ENCODE data around the gene ZFAND5. TPM values are rescaled to one million over a fixed set of nuclear protein-coding genes. Genes with fewer than 3 reads are reported as not detected.

Gene ZFAND5
- total and polyA plus RNA-seq, 2 experiments from 2014 or later, result 138 to 216 TPM

DNA sequence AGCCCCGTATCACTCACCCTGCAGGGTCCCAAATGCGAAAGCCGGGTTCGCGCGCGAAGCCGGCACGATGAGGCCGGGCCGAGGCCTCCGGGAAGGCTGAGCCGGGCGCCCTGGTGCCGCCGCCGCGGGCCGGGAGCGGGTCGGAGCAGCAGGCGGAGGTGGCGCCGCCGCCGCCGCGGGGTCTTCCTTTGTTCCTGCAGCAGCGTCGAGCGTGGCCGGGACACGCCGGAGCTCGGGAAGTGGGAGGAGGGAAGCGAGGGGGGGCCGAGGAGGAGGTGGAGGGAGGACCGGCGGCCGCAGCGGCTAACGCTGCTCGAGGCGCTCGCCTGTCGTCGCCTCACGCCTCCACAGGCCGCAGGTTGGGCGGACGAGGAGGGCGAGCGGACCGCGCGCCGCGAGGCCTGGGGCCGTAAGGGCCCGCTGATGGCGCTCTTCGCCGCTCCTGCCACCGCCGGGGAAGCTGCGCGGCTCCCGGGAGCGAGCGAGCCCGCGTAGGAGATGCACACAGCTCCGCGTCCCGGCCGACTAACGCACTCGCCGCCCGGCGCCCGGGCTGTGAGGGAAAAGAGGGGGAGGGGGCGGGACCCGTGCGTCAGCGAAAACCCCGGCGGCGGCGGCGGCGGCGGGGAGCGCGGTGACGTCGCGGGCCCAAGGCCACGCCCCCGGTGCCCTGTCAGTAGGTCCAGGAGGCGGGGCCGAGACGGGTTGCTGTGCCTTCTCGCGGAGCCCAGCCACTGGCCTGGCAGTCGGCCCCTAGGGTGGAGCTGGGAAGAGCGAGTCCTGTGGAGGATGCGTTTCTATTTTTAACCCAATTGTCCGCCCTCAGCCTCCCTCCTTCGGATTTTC lies at the start of gene ZFAND5 (continued):
- TF ChIP-seq REST (IDR thresholded peaks at IDR 0.05; ENCODE audit: unreplicated experiment) (no peak), EZH2phosphoT487 (IDR thresholded peaks at IDR 0.05; ENCODE audit: unreplicated experiment) (no peak)

- Histone ChIP-seq H3K4me3 (no peak overlapping the region), H3K79me2 (replicated peaks; ENCODE audit: insufficient read depth) (no peaks in the 10 kb centered on the region), H3F3A (replicated peaks; ENCODE audit: low read depth) (no peaks in the 10 kb centered on the region), H3K4me2 (no peak overlapping the region), H4K20me1 (replicated peaks; ENCODE audit: insufficient read depth) (no peaks in the 10 kb centered on the region), H3K9me2 (ENCODE audit: insufficient read depth) (no peaks in the 10 kb centered on the region), H3K36me3 (ENCODE audit: insufficient read depth) (no peaks in the 10 kb centered on the region), H3K4me1 (ENCODE audit: insufficient read depth) (no peaks in the 10 kb centered on the region), H3K27me3 (ENCODE audit: insufficient read depth) (no peaks in the 10 kb centered on the region), H3K27ac (ENCODE audit: low read depth) (no peak overlapping the region), H2AFZ (peak overlapping the region; percentile 43; the same call in 1 of the 2 replicates)
- Mint-ChIP-seq H3K4me3 (no peak overlapping the region), H3K9me3 (no peaks in the 10 kb centered on the region), H3K27me3 (ENCODE audit: insufficient read depth, low read depth, poor library complexity) (no peaks in the 10 kb centered on the region), H3K27ac (no peak overlapping the region), H3K36me3 (ENCODE audit: low read depth) (no peaks in the 10 kb centered on the region; the same call in 2 of the 3 replicates), H3K4me1 (no peaks in the 10 kb centered on the region)
- no peak for ATAC-seq
- no peak for DNase-seq (ENCODE audit: low spot score)
- no peak for TF ChIP-seq ETS1 (IDR thresholded peaks at IDR 0.05)
- TF ChIP-seq STAT1 (IDR thresholded peaks at IDR 0.05; ENCODE audit: unreplicated experiment), result no peak
- TF ChIP-seq CREB1 (CRISPR knock-in tag; IDR thresholded peaks at IDR 0.05; ENCODE audit: low read depth), result no peak
- TF ChIP-seq ZNF331 (CRISPR knock-in tag; IDR thresholded peaks at IDR 0.05; ENCODE audit: low read depth), result no peak
- TF ChIP-seq ZNF114 (CRISPR knock-in tag; IDR thresholded peaks at IDR 0.05), result no peak
- no peak for TF ChIP-seq REST (IDR thresholded peaks at IDR 0.05; ENCODE audit: unreplicated experiment)
- no peak for TF ChIP-seq EZH2 (IDR thresholded peaks at IDR 0.05; ENCODE audit: low read depth, unreplicated experiment)
- no peak for TF ChIP-seq CTCF (conservative IDR thresholded peaks at IDR 0.05; ENCODE audit: low read depth in 2 of 2)
- TF ChIP-seq EZH2phosphoT487 (IDR thresholded peaks at IDR 0.05; ENCODE audit: unreplicated experiment), result no peak
Observed at GRCh38 chr9:72412483-72413040, 47.6 kb upstream of the ZFAND5 start.
